Measurements from ENCODE around the gene C19orf67.

- TF ChIP-seq, protein P1, sequence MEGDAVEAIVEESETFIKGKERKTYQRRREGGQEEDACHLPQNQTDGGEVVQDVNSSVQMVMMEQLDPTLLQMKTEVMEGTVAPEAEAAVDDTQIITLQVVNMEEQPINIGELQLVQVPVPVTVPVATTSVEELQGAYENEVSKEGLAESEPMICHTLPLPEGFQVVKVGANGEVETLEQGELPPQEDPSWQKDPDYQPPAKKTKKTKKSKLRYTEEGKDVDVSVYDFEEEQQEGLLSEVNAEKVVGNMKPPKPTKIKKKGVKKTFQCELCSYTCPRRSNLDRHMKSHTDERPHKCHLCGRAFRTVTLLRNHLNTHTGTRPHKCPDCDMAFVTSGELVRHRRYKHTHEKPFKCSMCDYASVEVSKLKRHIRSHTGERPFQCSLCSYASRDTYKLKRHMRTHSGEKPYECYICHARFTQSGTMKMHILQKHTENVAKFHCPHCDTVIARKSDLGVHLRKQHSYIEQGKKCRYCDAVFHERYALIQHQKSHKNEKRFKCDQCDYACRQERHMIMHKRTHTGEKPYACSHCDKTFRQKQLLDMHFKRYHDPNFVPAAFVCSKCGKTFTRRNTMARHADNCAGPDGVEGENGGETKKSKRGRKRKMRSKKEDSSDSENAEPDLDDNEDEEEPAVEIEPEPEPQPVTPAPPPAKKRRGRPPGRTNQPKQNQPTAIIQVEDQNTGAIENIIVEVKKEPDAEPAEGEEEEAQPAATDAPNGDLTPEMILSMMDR (IDR thresholded peaks at IDR 0.05 in 8 of 11, conservative IDR thresholded peaks at IDR 0.05 in 3 of 11), result peak; percentile 61 to 95 (median 85)
- no peak for TF ChIP-seq POLR2A (IDR thresholded peaks at IDR 0.05)
- peak in 2 of 3 donors; percentile 11 to 23 for TF ChIP-seq POLR2AphosphoS5 (IDR thresholded peaks at IDR 0.05)
These were observed 37.0 kb downstream of the C19orf67 start for GRCh38 chr19:14048443-14049153.

Measured in spleen (tissue), 7 donors.